Measurements from ENCODE around the gene ADCK2. TPM values are rescaled to one million over a fixed set of nuclear protein-coding genes. Genes with fewer than 3 reads are reported as not detected.
"Not testable (repeated sequence)": the region's sequence is repeated elsewhere in the genome, so short reads cannot be mapped to it uniquely, and the experiment has no call there.

Gene ADCK2
- total RNA-seq, 1 donor from 2014 or later = 40.9 TPM

- no peak for DNase-seq (ENCODE audit: low read depth)
- no peaks in the 10 kb centered on the region for H3K36me3 ChIP-seq (ENCODE audit: control insufficient read depth, insufficient read depth, low read length)
- no peak overlapping the region for H3K4me3 ChIP-seq (ENCODE audit: low read depth, low read length)
- no peaks in the 10 kb centered on the region for H3K27me3 ChIP-seq (ENCODE audit: control insufficient read depth, insufficient read depth, low read length)
- TF ChIP-seq, protein P1, sequence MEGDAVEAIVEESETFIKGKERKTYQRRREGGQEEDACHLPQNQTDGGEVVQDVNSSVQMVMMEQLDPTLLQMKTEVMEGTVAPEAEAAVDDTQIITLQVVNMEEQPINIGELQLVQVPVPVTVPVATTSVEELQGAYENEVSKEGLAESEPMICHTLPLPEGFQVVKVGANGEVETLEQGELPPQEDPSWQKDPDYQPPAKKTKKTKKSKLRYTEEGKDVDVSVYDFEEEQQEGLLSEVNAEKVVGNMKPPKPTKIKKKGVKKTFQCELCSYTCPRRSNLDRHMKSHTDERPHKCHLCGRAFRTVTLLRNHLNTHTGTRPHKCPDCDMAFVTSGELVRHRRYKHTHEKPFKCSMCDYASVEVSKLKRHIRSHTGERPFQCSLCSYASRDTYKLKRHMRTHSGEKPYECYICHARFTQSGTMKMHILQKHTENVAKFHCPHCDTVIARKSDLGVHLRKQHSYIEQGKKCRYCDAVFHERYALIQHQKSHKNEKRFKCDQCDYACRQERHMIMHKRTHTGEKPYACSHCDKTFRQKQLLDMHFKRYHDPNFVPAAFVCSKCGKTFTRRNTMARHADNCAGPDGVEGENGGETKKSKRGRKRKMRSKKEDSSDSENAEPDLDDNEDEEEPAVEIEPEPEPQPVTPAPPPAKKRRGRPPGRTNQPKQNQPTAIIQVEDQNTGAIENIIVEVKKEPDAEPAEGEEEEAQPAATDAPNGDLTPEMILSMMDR (IDR thresholded peaks at IDR 0.05; ENCODE audit: insufficient read depth, low read length, poor library complexity, severe bottlenecking) = no peak
These were observed 59.7 kb downstream of the ADCK2 start for GRCh38 chr7:140732416-140732815.

- Histone ChIP-seq H3K27me3 (ENCODE audit: control insufficient read depth, insufficient read depth, low read length) (no peaks in the 10 kb centered on the region), H3K4me3 (ENCODE audit: low read depth, low read length) (no peak overlapping the region), H3K36me3 (ENCODE audit: control insufficient read depth, insufficient read depth, low read length) (no peaks in the 10 kb centered on the region)
- TF ChIP-seq, protein P1 (IDR thresholded peaks at IDR 0.05; ENCODE audit: insufficient read depth, low read length, poor library complexity, severe bottlenecking) = no peak
- no peak for DNase-seq (ENCODE audit: low read depth)
These were observed 61.4 kb downstream of the ADCK2 start for GRCh38 chr7:140734096-140734495.

DNA sequence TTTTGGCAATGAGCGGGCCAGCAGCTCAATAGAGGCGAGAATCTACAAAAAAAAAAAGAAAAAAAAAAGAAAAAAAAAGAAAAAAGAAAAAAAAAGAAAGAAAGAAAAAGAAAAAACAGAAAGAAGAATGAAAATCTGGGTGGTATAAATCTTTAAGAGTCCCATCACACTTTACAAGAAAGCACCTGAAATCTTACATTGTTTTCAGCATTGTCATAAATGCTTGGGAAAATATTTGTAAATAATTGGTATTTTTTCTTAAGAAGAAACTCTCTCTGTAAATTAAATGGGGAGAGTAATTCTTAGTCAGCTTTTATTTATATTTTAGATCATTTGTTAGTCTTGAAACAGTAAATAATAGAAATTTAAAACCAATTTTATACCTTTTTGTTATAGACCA is 62.0 kb downstream of the ADCK2 start:
- DNase-seq (ENCODE audit: low read depth) = no peak
- TF ChIP-seq, protein P1 (IDR thresholded peaks at IDR 0.05; ENCODE audit: insufficient read depth, low read length, poor library complexity, severe bottlenecking) = no peak
- no peak overlapping the region for H3K4me3 ChIP-seq (ENCODE audit: low read depth, low read length)

DNA sequence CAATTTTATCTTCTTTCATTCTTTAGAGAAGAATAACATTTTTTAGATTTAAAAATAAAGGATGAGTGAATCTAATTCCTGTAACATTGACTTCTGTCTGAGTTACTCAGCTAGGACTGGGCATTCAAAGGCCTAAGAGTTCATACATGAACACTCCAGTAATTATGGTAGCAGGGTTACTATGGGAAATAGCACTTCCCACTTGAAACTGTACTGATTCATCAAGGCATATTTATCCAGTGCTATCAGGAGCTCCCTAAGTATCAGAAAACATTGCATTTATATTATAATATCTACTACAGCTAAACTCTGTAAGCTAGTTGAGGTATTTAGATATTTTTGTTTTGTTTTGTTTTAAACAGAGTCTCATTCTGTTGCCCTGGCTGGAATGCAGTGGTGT is 65.5 kb downstream of the ADCK2 start:
- Histone ChIP-seq H3K36me3 (ENCODE audit: control insufficient read depth, insufficient read depth, low read length) (no peaks in the 10 kb centered on the region), H3K4me3 (ENCODE audit: low read depth, low read length) (no peak overlapping the region), H3K27me3 (ENCODE audit: control insufficient read depth, insufficient read depth, low read length) (no peaks in the 10 kb centered on the region)
- TF ChIP-seq, protein P1 (IDR thresholded peaks at IDR 0.05; ENCODE audit: insufficient read depth, low read length, poor library complexity, severe bottlenecking) = no peak
- DNase-seq (ENCODE audit: low read depth) = no peak

More for the DNA sequence above, 62.0 kb downstream of the ADCK2 start:
- no peaks in the 10 kb centered on the region for H3K36me3 ChIP-seq (ENCODE audit: control insufficient read depth, insufficient read depth, low read length)
- H3K27me3 ChIP-seq (ENCODE audit: control insufficient read depth, insufficient read depth, low read length) = no peaks in the 10 kb centered on the region

- not testable (repeated sequence) for H3K4me3 ChIP-seq (ENCODE audit: low read depth, low read length); H3K36me3 ChIP-seq (ENCODE audit: control insufficient read depth, insufficient read depth, low read length); H3K27me3 ChIP-seq (ENCODE audit: control insufficient read depth, insufficient read depth, low read length); DNase-seq (ENCODE audit: low read depth)
These were observed 70.5 kb downstream of the ADCK2 start for GRCh38 chr7:140743255-140743654.

DNA sequence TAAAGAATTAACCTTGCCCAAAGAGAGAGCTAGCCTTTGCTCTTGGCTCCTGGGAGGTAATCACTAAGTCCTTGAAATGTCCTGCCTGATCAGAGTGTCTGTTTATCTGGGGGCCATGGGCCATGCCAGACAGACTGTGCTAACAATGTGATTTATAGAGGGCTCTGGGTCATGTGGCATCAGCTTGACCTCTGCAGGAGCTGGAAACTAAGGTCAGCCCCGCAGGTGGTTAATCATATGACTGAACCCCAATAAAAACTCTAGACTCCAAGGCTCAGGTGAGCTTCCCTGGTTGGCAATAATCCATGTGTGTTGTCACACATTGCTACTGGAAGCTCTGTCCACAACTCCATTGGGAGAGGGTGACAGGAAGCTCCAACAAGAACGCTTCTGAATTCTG is 71.3 kb downstream of the ADCK2 start:
- no peak overlapping the region for H3K4me3 ChIP-seq (ENCODE audit: low read depth, low read length)
- H3K36me3 ChIP-seq (ENCODE audit: control insufficient read depth, insufficient read depth, low read length) = no peaks in the 10 kb centered on the region
- DNase-seq (ENCODE audit: low read depth) = no peak
- no peaks in the 10 kb centered on the region for H3K27me3 ChIP-seq (ENCODE audit: control insufficient read depth, insufficient read depth, low read length)
- TF ChIP-seq, protein P1 (IDR thresholded peaks at IDR 0.05; ENCODE audit: insufficient read depth, low read length, poor library complexity, severe bottlenecking) = no peak

Other genes starting within 250 kb of the ADCK2 start
- gene MKRN1, start 193.4 kb upstream of the ADCK2 start, total RNA-seq = 58.3 and 62.9 TPM in 2 replicates
- gene DENND2A, start 32.1 kb upstream of the ADCK2 start, total RNA-seq = 11.2 and 14.8 TPM in 2 replicates
- gene NDUFB2, start 23.8 kb downstream of the ADCK2 start, total RNA-seq = 213 and 221 TPM in 2 replicates

Measured in kidney epithelial cell (primary cell).